Panc1 (cell line): ENCODE data around the gene CYP4F2.

Experiments used
- CTCF ChIP-seq: fragments of 450-650 bp; IDR thresholded peaks from 2 replicates; pipeline ENCODE4 v1.5.1; 2017; ENCODE audit warnings: mild to moderate bottlenecking
- REST ChIP-seq, 2 experiments: IDR thresholded peaks; 2 replicates each; pipeline ENCODE4 v1.6.1; 2011 to 2012; ENCODE audit warnings: low read depth in 2 of 2, control low read depth in 1 of 2, low read length in 1 of 2, mild to moderate bottlenecking in 1 of 2, moderate library complexity in 1 of 2; ENCODE audit not compliant: insufficient read depth in 1 of 2

GRCh38 chr19:15850385-15850784, 47.5 kb downstream of the CYP4F2 start:
- no peak for TF ChIP-seq CTCF
- no peak for TF ChIP-seq REST (IDR thresholded peaks at IDR 0.05; ENCODE audit: insufficient read depth in 1 of 2, low read depth in 2 of 2, low read length in 1 of 2)
